Transverse colon (tissue), 4 donors: Measurements from ENCODE around the gene NRCAM.

Source experiments
- EP300 ChIP-seq: sonication (generic); formaldehyde crosslinking; IDR thresholded peaks from one replicate; pipeline ENCODE4 v1.6.1; 2017; ENCODE audit warnings: antibody characterized with exemption, low read depth
- POLR2A ChIP-seq: fragments of 450-650 bp; IDR thresholded peaks from one replicate; pipeline ENCODE4 v1.6.1; 2016; ENCODE audit warnings: antibody characterized with exemption, mild to moderate bottlenecking, moderate library complexity
- POLR2AphosphoS5 ChIP-seq, 3 donors: sonication (generic); formaldehyde crosslinking; IDR thresholded peaks; one replicate each; pipeline ENCODE4 v1.6.1; 2016; ENCODE audit warnings: antibody characterized with exemption in 3 of 3
- TF ChIP-seq, protein P1 (sequence below), 5 experiments: fragments of 200-600 bp in 3 of 5; fragments of 450-650 bp in 2 of 5; sonication (generic) in 3 of 5; IDR thresholded peaks; 1 replicate in 2 of 5; 2 replicates in 3 of 5; pipeline ENCODE4 v1.5.1; 2016 to 2017; ENCODE audit warnings: antibody characterized with exemption in 5 of 5, inconsistent platforms in 3 of 5, mild to moderate bottlenecking in 2 of 5, moderate library complexity in 1 of 5

DNA sequence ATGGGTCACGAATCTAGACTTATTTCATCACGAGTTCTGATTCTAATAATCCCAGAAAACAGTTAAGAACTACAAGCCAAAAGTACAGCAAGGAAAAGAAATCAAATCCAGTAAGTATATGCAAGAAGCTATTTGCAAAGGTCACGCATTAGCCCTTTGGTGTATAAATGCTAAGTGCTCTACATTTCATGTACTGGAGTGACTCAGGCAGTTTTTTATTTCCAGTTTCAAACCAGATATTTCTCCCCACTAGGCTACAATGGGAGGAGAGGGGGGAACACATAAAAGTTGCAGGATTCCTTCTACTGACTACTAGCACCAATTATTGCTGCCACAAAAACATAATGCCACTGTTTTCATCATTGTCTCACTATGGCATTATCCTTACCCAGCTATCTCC is 148.0 kb downstream of the NRCAM start:
- TF ChIP-seq, protein P1, sequence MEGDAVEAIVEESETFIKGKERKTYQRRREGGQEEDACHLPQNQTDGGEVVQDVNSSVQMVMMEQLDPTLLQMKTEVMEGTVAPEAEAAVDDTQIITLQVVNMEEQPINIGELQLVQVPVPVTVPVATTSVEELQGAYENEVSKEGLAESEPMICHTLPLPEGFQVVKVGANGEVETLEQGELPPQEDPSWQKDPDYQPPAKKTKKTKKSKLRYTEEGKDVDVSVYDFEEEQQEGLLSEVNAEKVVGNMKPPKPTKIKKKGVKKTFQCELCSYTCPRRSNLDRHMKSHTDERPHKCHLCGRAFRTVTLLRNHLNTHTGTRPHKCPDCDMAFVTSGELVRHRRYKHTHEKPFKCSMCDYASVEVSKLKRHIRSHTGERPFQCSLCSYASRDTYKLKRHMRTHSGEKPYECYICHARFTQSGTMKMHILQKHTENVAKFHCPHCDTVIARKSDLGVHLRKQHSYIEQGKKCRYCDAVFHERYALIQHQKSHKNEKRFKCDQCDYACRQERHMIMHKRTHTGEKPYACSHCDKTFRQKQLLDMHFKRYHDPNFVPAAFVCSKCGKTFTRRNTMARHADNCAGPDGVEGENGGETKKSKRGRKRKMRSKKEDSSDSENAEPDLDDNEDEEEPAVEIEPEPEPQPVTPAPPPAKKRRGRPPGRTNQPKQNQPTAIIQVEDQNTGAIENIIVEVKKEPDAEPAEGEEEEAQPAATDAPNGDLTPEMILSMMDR (IDR thresholded peaks at IDR 0.05): no peak
- no peak for TF ChIP-seq EP300
- no peak for TF ChIP-seq POLR2A
- no peak for TF ChIP-seq POLR2AphosphoS5 (IDR thresholded peaks at IDR 0.05)
